PC-9 (cell line): ENCODE data around the gene SDK1. TPM values are rescaled to one million over a fixed set of nuclear protein-coding genes. Genes with fewer than 3 reads are reported as not detected.

Source experiments
- BruUV-seq: library from RNA; stranded (reverse); fragments of 400-500 nt; replicated peaks from 2 replicates; lab custom pipeline; 2021; lab: Mats Ljungman, UMichigan
- CTCF ChIA-PET: fragments of 300-600 bp; sonication (Branson Sonifier 250); formaldehyde crosslinking; loops from one replicate; lab custom pipeline; 2022; ENCODE audit warnings: antibody characterized with exemption; lab: Charles Lee
- POLR2A ChIA-PET: fragments of 300-600 bp; sonication (Branson Sonifier 250); formaldehyde crosslinking; loops from one replicate; lab custom pipeline; 2022; ENCODE audit warnings: antibody characterized with exemption; ENCODE audit not compliant: unreplicated experiment; lab: Charles Lee
- DNase-seq, 2 experiments: peaks; one replicate each; pipeline versions ENCODE4 v3.0.0 to v3.0.0-alpha.2; 2015 to 2022; ENCODE audit warnings: mixed read lengths in 1 of 2
- H2AFZ ChIP-seq: fragments of 200-600 bp; sonication (generic); 2 replicates; pipeline ENCODE4 v1.8.1; 2017; ENCODE audit warnings: antibody characterized with exemption
- H3F3A ChIP-seq: fragments of 200-600 bp; sonication (generic); 2 replicates; pipeline ENCODE4 v1.8.1; 2017; ENCODE audit warnings: antibody characterized with exemption, mild to moderate bottlenecking, low read depth; ENCODE audit not compliant: insufficient read depth
- H3K27ac ChIP-seq: fragments of 200-600 bp; sonication (generic); 2 replicates; pipeline ENCODE4 v1.6.1; 2016; ENCODE audit warnings: mixed run types
- H3K27me3 ChIP-seq: fragments of 200-600 bp; sonication (generic); 2 replicates; pipeline ENCODE4 v1.6.1; 2016; ENCODE audit warnings: low read depth, mixed run types; ENCODE audit not compliant: insufficient read depth
- H3K36me3 ChIP-seq: fragments of 200-600 bp; sonication (generic); 2 replicates; pipeline ENCODE4 v1.6.1; 2016; ENCODE audit warnings: low read depth, mixed run types
- H3K4me1 ChIP-seq: fragments of 200-600 bp; sonication (generic); replicated peaks from 2 replicates; pipeline ENCODE4 v1.6.1; 2016; ENCODE audit warnings: mixed run types; ENCODE audit not compliant: insufficient read depth
- H3K4me2 ChIP-seq: fragments of 200-600 bp; sonication (generic); 2 replicates; pipeline ENCODE4 v1.6.1; 2017; ENCODE audit warnings: mixed run types
- H3K4me3 ChIP-seq: fragments of 200-600 bp; sonication (generic); 2 replicates; pipeline ENCODE4 v1.6.1; 2016; ENCODE audit warnings: mixed run types
- H3K79me2 ChIP-seq: fragments of 200-600 bp; sonication (generic); 2 replicates; pipeline ENCODE4 v1.6.1; 2017; ENCODE audit warnings: low read depth, mixed run types
- H3K9me2 ChIP-seq: fragments of 200-600 bp; sonication (generic); 2 replicates; pipeline ENCODE4 v1.8.1; 2017; ENCODE audit warnings: mild to moderate bottlenecking; ENCODE audit not compliant: insufficient read depth
- H3K9me3 ChIP-seq: fragments of 200-600 bp; sonication (generic); 2 replicates; pipeline ENCODE4 v1.8.1; 2016; ENCODE audit warnings: low read depth; ENCODE audit not compliant: insufficient read depth
- H4K20me1 ChIP-seq: fragments of 200-600 bp; sonication (generic); 2 replicates; pipeline ENCODE4 v1.8.1; 2017; ENCODE audit not compliant: insufficient read depth
- CTCF ChIP-seq: fragments of 200-600 bp; sonication (generic); conservative IDR thresholded peaks from 2 replicates; pipeline ENCODE4 v1.6.1; 2017; ENCODE audit warnings: mixed run types, antibody characterized with exemption, mild to moderate bottlenecking, moderate library complexity
- EZH2 ChIP-seq: fragments of 200-600 bp; sonication (generic); IDR thresholded peaks from 2 replicates; pipeline ENCODE4 v1.8.0; 2017; ENCODE audit warnings: antibody characterized with exemption, low read depth
- intact Hi-C: fragments of 100-400 bp; cut with micrococcal nuclease; formaldehyde crosslinking; loops from one replicate; pipeline ENCODE4 v1.10.0; 2022; ENCODE audit not compliant: unreplicated experiment
- total RNA-seq: library from RNA; stranded (reverse); gene quantifications from 2 replicates; pipeline ENCODE4 v1.2.3, GENCODE V29; 2021

The SDK1 gene
- total RNA-seq, 1 experiment from 2014 or later: not detected

- ChIA-PET POLR2A (no interaction called here), CTCF (no interaction called here)
- Histone ChIP-seq H3K27ac (no peak overlapping the region), H4K20me1 (no peaks in the 10 kb centered on the region), H3K9me3 (0 out of 2 replicates have a peak, but pooled peaks cover 3% of the 10 kb centered on the region), H3K27me3 (peaks cover 95% of the 10 kb centered on the region), H3K4me3 (no peak overlapping the region), H3K4me1 (no peaks in the 10 kb centered on the region), H3K36me3 (no peaks in the 10 kb centered on the region), H3K79me2 (no peaks in the 10 kb centered on the region), H2AFZ (no peak overlapping the region), H3K4me2 (no peak overlapping the region), H3F3A (no peaks in the 10 kb centered on the region), H3K9me2 (no peaks in the 10 kb centered on the region)
- BruUV-seq: no TSS peak
- no peak for DNase-seq
- TF ChIP-seq CTCF (no peak), EZH2 (no peak)
- intact Hi-C loops: no loop called here
Observed at GRCh38 chr7:4273566-4274230, 972.6 kb downstream of the SDK1 start.

DNA sequence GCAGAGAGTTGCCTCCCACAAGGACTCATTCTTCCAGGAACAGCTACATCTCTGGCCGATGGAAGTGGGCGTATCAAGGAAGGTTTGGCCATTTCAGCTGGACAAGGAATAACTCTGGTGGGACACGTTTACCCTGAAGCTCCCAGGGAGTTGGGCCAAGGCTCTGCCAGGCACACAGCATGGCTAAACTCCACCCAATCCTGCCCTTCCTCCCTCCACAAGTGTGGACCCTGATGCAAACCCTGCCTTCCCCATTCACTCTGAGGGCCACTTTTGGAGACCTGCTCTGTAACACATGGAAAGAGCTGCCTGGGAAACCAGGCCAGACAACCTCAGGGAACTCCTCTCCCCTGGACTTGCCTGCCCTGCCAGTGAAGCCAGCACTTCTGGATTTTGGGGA, 973.2 kb downstream of the SDK1 start:
- no peak overlapping the region for H2AFZ ChIP-seq
- H3K27me3 ChIP-seq: peaks cover 90% of the 10 kb centered on the region
- DNase-seq: no peak
- no peaks in the 10 kb centered on the region for H3K4me1 ChIP-seq
- ChIA-PET POLR2A (no interaction called here), CTCF (no interaction called here)
- no peak for TF ChIP-seq CTCF
- no peak for TF ChIP-seq EZH2
- H3K36me3 ChIP-seq: no peaks in the 10 kb centered on the region
- H3K9me3 ChIP-seq: 0 out of 2 replicates have a peak, but pooled peaks cover 3% of the 10 kb centered on the region
- H3K4me3 ChIP-seq: no peak overlapping the region
- H3K4me2 ChIP-seq: no peak overlapping the region
- no peaks in the 10 kb centered on the region for H3K9me2 ChIP-seq
- H3K79me2 ChIP-seq: no peaks in the 10 kb centered on the region
- H3F3A ChIP-seq: no peaks in the 10 kb centered on the region
- intact Hi-C loops: no loop called here
- no TSS peak for BruUV-seq
- no peak overlapping the region for H3K27ac ChIP-seq
- no peaks in the 10 kb centered on the region for H4K20me1 ChIP-seq

GRCh38 chr7:4277936-4278335, 976.9 kb downstream of the SDK1 start:
- Histone ChIP-seq H3K79me2 (no peaks in the 10 kb centered on the region), H3K36me3 (no peaks in the 10 kb centered on the region), H3K9me2 (no peaks in the 10 kb centered on the region), H3F3A (no peaks in the 10 kb centered on the region), H3K4me2 (no peak overlapping the region), H3K4me1 (no peaks in the 10 kb centered on the region), H2AFZ (no peak overlapping the region), H3K27me3 (peaks cover 79% of the 10 kb centered on the region), H3K9me3 (0 out of 2 replicates have a peak, but pooled peaks cover 3% of the 10 kb centered on the region), H4K20me1 (no peaks in the 10 kb centered on the region), H3K27ac (no peak overlapping the region), H3K4me3 (no peak overlapping the region)
- ChIA-PET POLR2A (no interaction called here), CTCF (no interaction called here)
- no peak for TF ChIP-seq CTCF
- TF ChIP-seq EZH2: no peak
- no TSS peak for BruUV-seq
- no peak for DNase-seq
- intact Hi-C loops: no loop called here
